Endothelial cell of umbilical vein (primary cell): Measurements from ENCODE around the gene HAVCR1. TPM values are rescaled to one million over a fixed set of nuclear protein-coding genes. Genes with fewer than 3 reads are reported as not detected.

Experiments
- BruUV-seq: library from RNA; stranded (reverse); fragments of 400-500 nt; replicated peaks from 2 replicates; lab custom pipeline; 2021; lab: Mats Ljungman, UMichigan
- CTCF ChIA-PET: fragments of 300-600, 350-600 bp; sonication (Branson Sonifier 250); formaldehyde crosslinking; loops from one replicate; lab custom pipeline; 2021; ENCODE audit warnings: antibody characterized with exemption, inconsistent platforms; lab: Charles Lee
- POLR2A ChIA-PET: fragments of 300-600, 350-600 bp; sonication (Branson Sonifier 250); formaldehyde crosslinking; loops from one replicate; lab custom pipeline; 2021; ENCODE audit warnings: antibody characterized with exemption, inconsistent platforms; lab: Charles Lee
- DNase-seq: peaks from one replicate; pipeline ENCODE4 v3.0.0-alpha.2; 2011; ENCODE audit warnings: low read depth, low spot score
- FAIRE-seq: peaks from 2 replicates; lab custom pipeline; 2011; peaks lifted over from hg19 to GRCh38; lab: Jason Lieb, UNC
- H2AFZ ChIP-seq: 2 replicates; pipeline ENCODE4 v1.6.0; 2012; ENCODE audit warnings: low read depth, low read length, control low read depth, inconsistent platforms
- H3K27ac ChIP-seq: 2 replicates; pipeline ENCODE4 v1.5.1; 2011; ENCODE audit warnings: low read depth, mild to moderate bottlenecking, control low read depth, low read length, moderate library complexity; ENCODE audit not compliant: insufficient read depth
- H3K27me3 ChIP-seq, 2 experiments: 2 replicates each; pipeline versions ENCODE4 v1.6.0 to v1.6.1; 2011; ENCODE audit warnings: low read length in 2 of 2, mixed read lengths in 1 of 2; ENCODE audit not compliant: control insufficient read depth in 2 of 2, insufficient read depth in 2 of 2
- H3K36me3 ChIP-seq, 2 experiments: 2 replicates in 1 of 2; 3 replicates in 1 of 2; pipeline ENCODE4 v1.5.1; 2011; ENCODE audit warnings: low read length in 2 of 2, mild to moderate bottlenecking in 1 of 2, moderate library complexity in 1 of 2; ENCODE audit not compliant: control insufficient read depth in 2 of 2, insufficient read depth in 2 of 2; ENCODE audit errors: extremely low read depth in 1 of 2
- H3K4me1 ChIP-seq: 3 replicates; pipeline ENCODE4 v1.5.1; 2011; ENCODE audit warnings: mild to moderate bottlenecking, low read length; ENCODE audit not compliant: control insufficient read depth, insufficient read depth; ENCODE audit errors: extremely low read depth
- H3K4me2 ChIP-seq: 2 replicates; pipeline ENCODE4 v1.6.1; 2011; ENCODE audit warnings: low read length, control low read depth, mixed read lengths; ENCODE audit not compliant: insufficient read depth
- H3K4me3 ChIP-seq, 3 experiments: fragments of 200-600 bp in 1 of 3; sonication (generic), shearing (Covaris generic) in 1 of 3; replicated peaks in 1 of 3; 2 replicates each; pipeline ENCODE4 v1.5.1; 2011 to 2016; ENCODE audit warnings: control low read depth in 3 of 3, low read length in 3 of 3, mild to moderate bottlenecking in 2 of 3, inconsistent platforms in 1 of 3, low read depth in 1 of 3, moderate library complexity in 1 of 3; ENCODE audit not compliant: insufficient read depth in 1 of 3
- H3K79me2 ChIP-seq: 2 replicates; pipeline ENCODE4 v1.6.0; 2012; ENCODE audit warnings: low read length, inconsistent platforms; ENCODE audit not compliant: control insufficient read depth, insufficient read depth
- H3K9ac ChIP-seq: replicated peaks from 2 replicates; pipeline ENCODE3; 2011; ENCODE audit warnings: low read length, control low read depth; ENCODE audit not compliant: insufficient read depth; ENCODE audit errors: extremely low read depth
- H3K9me1 ChIP-seq: replicated peaks from 3 replicates; pipeline ENCODE4 v1.6.0; 2011; ENCODE audit warnings: mild to moderate bottlenecking, low read length; ENCODE audit not compliant: control insufficient read depth, insufficient read depth; ENCODE audit errors: extremely low read depth
- H3K9me3 ChIP-seq: replicated peaks from 2 replicates; pipeline ENCODE4 v1.5.1; 2012; ENCODE audit warnings: low read length, inconsistent platforms; ENCODE audit not compliant: control insufficient read depth, insufficient read depth
- H4K20me1 ChIP-seq: replicated peaks from 2 replicates; pipeline ENCODE3; 2011; ENCODE audit warnings: mild to moderate bottlenecking, low read length; ENCODE audit not compliant: control insufficient read depth, insufficient read depth; ENCODE audit errors: extremely low read depth
- CTCF ChIP-seq, 2 donors: IDR thresholded peaks; 1 replicate in 1 of 2; 2 replicates in 1 of 2; pipeline ENCODE4 v1.5.1; 2011; ENCODE audit warnings: low read length in 2 of 2, mild to moderate bottlenecking in 2 of 2, moderate library complexity in 2 of 2, control low read depth in 1 of 2, inconsistent platforms in 1 of 2, low read depth in 1 of 2; ENCODE audit not compliant: insufficient read depth in 1 of 2; ENCODE audit errors: extremely low read depth in 1 of 2
- FOS ChIP-seq: IDR thresholded peaks from 2 replicates; pipeline ENCODE4 v1.6.1; 2011; ENCODE audit warnings: mild to moderate bottlenecking, low read length, moderate library complexity, borderline replicate concordance; ENCODE audit not compliant: insufficient read depth
- GATA2 ChIP-seq: IDR thresholded peaks from 2 replicates; pipeline ENCODE4 v1.7.0; 2011; ENCODE audit warnings: low read depth, mild to moderate bottlenecking, moderate library complexity, mixed read lengths, low read length; ENCODE audit not compliant: insufficient read length, insufficient read depth
- JUN ChIP-seq: IDR thresholded peaks from 2 replicates; pipeline ENCODE4 v1.6.1; 2011; ENCODE audit warnings: borderline replicate concordance, low read depth; ENCODE audit not compliant: insufficient read length, insufficient read depth
- MAX ChIP-seq: IDR thresholded peaks from 2 replicates; pipeline ENCODE4 v1.6.1; 2011; ENCODE audit not compliant: insufficient read depth, insufficient read length
- MYC ChIP-seq: IDR thresholded peaks from one replicate; pipeline ENCODE4 v1.6.1; 2011; ENCODE audit warnings: mild to moderate bottlenecking, low read depth, low read length
- POLR2A ChIP-seq: IDR thresholded peaks from 2 replicates; pipeline ENCODE4 v1.6.1; 2012; ENCODE audit warnings: low read depth, mild to moderate bottlenecking, control low read depth, low read length
- POLR2AphosphoS5 ChIP-seq: IDR thresholded peaks from 2 replicates; pipeline ENCODE4 v1.6.1; 2012; ENCODE audit warnings: low read depth, mild to moderate bottlenecking, control low read depth, low read length, moderate library complexity; ENCODE audit not compliant: insufficient read depth
- dilution Hi-C: fragments of 300-500 bp; cut with MboI; formaldehyde crosslinking; loops from one replicate; pipeline ENCODE4 v1.15.0; 2019; ENCODE audit warnings: low sequenced_read_pairs; ENCODE audit not compliant: extremely low pct_ligation_motif_present
- intact Hi-C: fragments of 100-400 bp; cut with micrococcal nuclease; formaldehyde crosslinking; loops from one replicate; pipeline ENCODE4 v1.10.0; 2022
- polyA plus RNA-seq, 4 experiments: library from polyadenylated mRNA; depleted of rRNA in 3 of 4; stranded (reverse) in 3 of 4; unstranded in 1 of 4; fragments of >200 nt; gene quantifications; 2 replicates each; pipeline versions ENCODE4 v1.2.1 to v1.2.3, GENCODE V29; 2011 to 2012; ENCODE audit warnings: missing spikeins in 1 of 4
- total RNA-seq: library from RNA; stranded (reverse); gene quantifications from 2 replicates; pipeline ENCODE4 v1.2.3, GENCODE V29; 2021

The HAVCR1 gene
- total and polyA plus RNA-seq, 2 donors (not counting 3 experiments of a cell fraction or from before 2014, with no cell fraction given), result not detected

- ChIA-PET CTCF (no interaction called here), POLR2A (no interaction called here)
- BruUV-seq, result no TSS peak
- dilution Hi-C loops, result no loop called here
- no peaks in the 10 kb centered on the region for H3K79me2 ChIP-seq
- FAIRE-seq (no peak), DNase-seq (no peak)
- H3K9me3 ChIP-seq, result no peaks in the 10 kb centered on the region
- H4K20me1 ChIP-seq, result no peaks in the 10 kb centered on the region
- no peak overlapping the region for H3K4me3 ChIP-seq
- H3K9me1 ChIP-seq, result no peaks in the 10 kb centered on the region
- no peaks in the 10 kb centered on the region for H3K4me1 ChIP-seq
- H3K4me2 ChIP-seq, result no peak overlapping the region
- no peaks in the 10 kb centered on the region for H3K27me3 ChIP-seq
- H2AFZ ChIP-seq, result no peak overlapping the region
- intact Hi-C loops, result no loop called here
- no peaks in the 10 kb centered on the region for H3K36me3 ChIP-seq
- H3K9ac ChIP-seq, result no peak overlapping the region
- no peak for TF ChIP-seq JUN
- TF ChIP-seq MAX, result no peak
- no peak for TF ChIP-seq GATA2
- no peak for TF ChIP-seq CTCF (IDR thresholded peaks at IDR 0.05; ENCODE audit: extremely low read depth in 1 of 2, insufficient read depth in 1 of 2, low read depth in 1 of 2, low read length in 2 of 2)
- H3K27ac ChIP-seq, result no peak overlapping the region
Observed at GRCh38 chr5:157085930-157086329, 27.0 kb upstream of the HAVCR1 start.

GRCh38 chr5:157080286-157080685 is 21.4 kb upstream of the HAVCR1 start:
- Histone ChIP-seq H3K9me1 (no peaks in the 10 kb centered on the region), H3K9ac (no peak overlapping the region), H3K4me3 (no peak overlapping the region), H3K4me1 (no peaks in the 10 kb centered on the region), H3K27me3 (no peaks in the 10 kb centered on the region), H3K9me3 (no peaks in the 10 kb centered on the region), H2AFZ (no peak overlapping the region), H3K4me2 (no peak overlapping the region), H3K36me3 (no peaks in the 10 kb centered on the region), H3K27ac (no peak overlapping the region), H3K79me2 (no peaks in the 10 kb centered on the region), H4K20me1 (no peaks in the 10 kb centered on the region)
- BruUV-seq, result no TSS peak
- FAIRE-seq, result no peak
- intact Hi-C loops (no loop called here), dilution Hi-C loops (no loop called here)
- no peak for DNase-seq
- CTCF ChIA-PET, result no interaction called here
- POLR2A ChIA-PET, result no interaction called here
- no peak for TF ChIP-seq JUN
- TF ChIP-seq CTCF (IDR thresholded peaks at IDR 0.05; ENCODE audit: extremely low read depth in 1 of 2, insufficient read depth in 1 of 2, low read depth in 1 of 2, low read length in 2 of 2), result no peak
- TF ChIP-seq FOS, result no peak
- no peak for TF ChIP-seq GATA2
- TF ChIP-seq MAX, result no peak
- no peak for TF ChIP-seq POLR2AphosphoS5
- no peak for TF ChIP-seq MYC
- no peak for TF ChIP-seq POLR2A
